HUDEP-2 (cell line): ENCODE results near the gene ENTPD5.
A peak's percentile ranks its signal among the peaks of the same experiment; 100 is the strongest.
"Not testable (repeated sequence)": the region's sequence is repeated elsewhere in the genome, so short reads cannot be mapped to it uniquely, and the experiment has no call there.

ENCODE experiments used
- DNase-seq, 76 experiments: peaks; one replicate each; lab custom pipeline; 2025; ENCODE audit not compliant: unreplicated experiment in 76 of 76; lab: John Stamatoyannopoulos, UW

Gene ENTPD5

GRCh38 chr14:74008843-74009499, 10.1 kb downstream of the ENTPD5 start:
- no peak for DNase-seq

- DNase-seq: not testable (repeated sequence)
These were observed 13.4 kb downstream of the ENTPD5 start for GRCh38 chr14:74005664-74006063.

DNA sequence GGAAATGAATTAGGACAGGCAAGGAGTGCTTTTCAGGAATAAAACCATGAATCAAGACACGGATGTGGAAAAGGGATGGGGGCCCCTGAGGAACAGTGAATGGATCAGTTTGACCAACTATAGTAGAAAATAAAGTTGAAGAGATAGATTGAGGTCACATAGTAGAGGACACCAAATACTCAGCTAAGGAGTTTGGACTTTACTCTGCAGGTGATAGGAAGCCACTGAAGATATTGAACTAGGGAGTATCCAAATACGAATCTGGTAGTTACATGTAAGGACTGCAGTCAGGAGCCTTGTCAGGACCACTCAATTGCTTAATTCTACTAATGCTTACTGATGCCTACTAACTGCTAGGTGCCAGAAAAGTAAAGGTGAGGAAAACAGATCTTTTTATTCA, 20.4 kb downstream of the ENTPD5 start:
- no peak for DNase-seq

DNA sequence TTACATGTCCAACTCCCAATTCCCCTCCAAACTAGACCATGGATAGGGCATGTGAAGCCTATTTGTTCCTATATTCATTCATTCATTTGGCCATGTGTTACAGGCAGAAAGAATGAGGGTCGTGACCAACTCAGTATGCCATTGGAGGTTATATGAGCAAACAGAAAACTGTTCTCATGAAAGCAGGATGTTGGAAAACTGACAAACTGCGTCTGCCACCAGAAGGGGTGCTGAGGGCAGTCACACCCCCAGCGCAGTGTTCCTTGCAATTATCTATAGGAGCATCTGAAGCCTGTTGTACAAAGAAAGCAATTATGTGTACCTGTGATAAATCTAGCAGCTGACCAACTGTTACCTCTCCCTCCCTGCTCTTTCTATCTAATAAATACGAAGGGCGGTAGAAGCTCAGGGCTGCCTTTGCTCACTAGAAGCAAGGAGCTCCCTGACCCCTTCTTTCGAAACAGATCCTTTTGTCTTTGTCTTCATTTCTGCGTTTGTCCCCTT, 21.1 kb downstream of the ENTPD5 start:
- peak in 1 of 76 experiments; percentile 17 for DNase-seq

DNA sequence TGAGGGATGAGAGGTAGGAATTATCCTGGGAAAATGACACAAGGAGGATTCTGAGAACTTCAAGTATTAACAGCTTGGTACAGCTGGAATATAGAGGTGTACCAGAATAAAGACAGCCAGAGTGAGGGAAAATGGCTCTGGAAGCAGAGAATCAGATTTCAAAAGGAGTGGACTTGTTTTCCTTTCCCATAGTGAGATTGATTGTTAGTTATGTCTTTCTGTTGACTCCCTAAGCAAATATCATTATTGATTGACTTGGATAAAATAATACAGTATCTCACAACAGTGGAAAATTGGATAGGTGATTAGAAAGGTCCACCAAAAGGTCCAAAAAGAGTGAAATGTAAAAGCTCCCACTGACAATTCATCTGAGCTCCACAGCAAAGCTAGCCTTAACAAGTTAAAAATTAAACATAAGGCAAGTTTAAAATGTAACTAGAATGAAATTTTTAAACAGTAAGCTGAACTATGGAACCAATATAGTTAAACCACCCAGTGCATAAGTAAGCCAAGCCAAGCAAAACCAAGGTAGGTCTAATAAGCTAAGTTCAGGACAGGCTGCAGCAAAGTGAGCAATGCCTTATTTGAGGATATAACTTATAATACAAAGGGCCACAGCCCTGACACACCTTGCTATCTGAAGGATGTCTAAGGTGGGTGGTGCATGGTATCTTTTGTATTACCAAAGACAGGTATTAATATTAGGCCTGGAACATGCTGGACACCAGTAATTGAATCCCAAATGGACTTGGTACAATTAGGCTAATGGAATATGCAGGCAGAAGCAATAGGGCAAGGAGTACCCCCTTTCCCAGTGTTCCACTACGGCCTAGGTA, 21.8 kb downstream of the ENTPD5 start:
- no peak for DNase-seq

DNA sequence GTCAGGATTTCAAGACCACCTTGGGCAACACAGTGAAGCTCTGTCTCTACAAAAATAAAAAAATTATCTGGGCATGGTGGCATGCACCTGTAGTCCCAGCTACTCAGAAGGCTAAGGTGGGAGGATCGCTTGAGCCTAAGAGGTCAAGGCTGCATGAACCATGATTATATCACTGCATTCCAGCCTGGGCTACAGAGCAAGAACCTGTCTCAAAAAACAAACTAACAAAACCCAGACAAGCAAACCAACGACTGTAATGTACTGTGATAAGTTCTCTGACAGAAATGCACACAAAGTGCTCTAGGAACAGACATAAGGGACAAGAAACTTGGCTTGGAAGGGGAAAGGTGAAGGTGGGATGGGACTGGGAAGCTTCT, 22.4 kb downstream of the ENTPD5 start:
- no peak for DNase-seq

- DNase-seq: no peak
These were observed 23.1 kb downstream of the ENTPD5 start for GRCh38 chr14:73995977-73996378.

GRCh38 chr14:73994926-73995325, 24.2 kb downstream of the ENTPD5 start:
- DNase-seq: not testable (repeated sequence)

GRCh38 chr14:73991092-73991491, 28.0 kb downstream of the ENTPD5 start:
- no peak for DNase-seq

GRCh38 chr14:73988656-73989055, 30.4 kb downstream of the ENTPD5 start:
- DNase-seq: not testable (repeated sequence)

- no peak for DNase-seq
These were observed 31.0 kb downstream of the ENTPD5 start for GRCh38 chr14:73988065-73988464.

DNA sequence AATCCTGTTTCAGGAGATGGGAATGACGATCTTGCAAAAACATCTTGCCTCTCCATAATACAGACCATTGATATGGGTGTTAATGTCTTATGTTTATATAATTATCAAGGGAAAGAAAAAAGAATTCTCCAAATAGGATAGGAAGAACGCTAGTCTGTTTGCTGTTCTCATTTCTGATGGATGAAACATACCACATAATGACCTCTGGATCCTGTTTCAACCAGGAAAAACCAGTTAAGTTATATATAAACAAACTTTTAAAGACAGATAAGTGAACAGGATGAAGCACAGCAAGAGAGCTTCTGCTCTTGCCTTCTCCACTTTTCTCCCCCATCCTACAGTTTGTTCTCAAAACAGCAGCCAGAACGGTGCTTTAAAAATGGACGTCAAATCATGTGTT, 41.2 kb downstream of the ENTPD5 start:
- no peak for DNase-seq

- no peak for DNase-seq
These were observed 43.0 kb downstream of the ENTPD5 start for GRCh38 chr14:73976125-73976524.

- peak in 1 of 76 experiments; percentile 2 for DNase-seq
These were observed 45.6 kb downstream of the ENTPD5 start for GRCh38 chr14:73973497-73973896.

- no peak for DNase-seq
These were observed 50.2 kb downstream of the ENTPD5 start for GRCh38 chr14:73968885-73969284.

GRCh38 chr14:73965216-73965615, 53.9 kb downstream of the ENTPD5 start:
- DNase-seq: no peak

DNA sequence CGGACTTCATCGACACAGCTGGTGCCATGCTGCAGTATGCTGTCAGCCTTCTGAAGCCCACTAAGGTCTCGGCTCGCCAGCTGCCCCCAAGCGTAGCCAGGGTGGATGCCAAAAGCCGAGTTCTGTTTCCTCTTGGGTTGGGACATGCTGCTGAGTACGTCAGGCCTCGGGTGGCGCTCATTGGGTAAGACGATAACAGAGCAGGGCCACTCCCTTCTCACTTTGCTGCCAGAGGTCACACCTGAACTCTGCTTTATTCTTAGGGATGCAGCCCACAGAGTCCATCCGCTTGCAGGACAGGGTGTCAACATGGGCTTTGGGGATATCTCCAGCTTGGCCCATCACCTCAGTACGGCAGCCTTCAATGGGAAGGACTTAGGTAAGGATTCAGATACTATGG, 57.9 kb downstream of the ENTPD5 start:
- DNase-seq: no peak

GRCh38 chr14:73958591-73958990, 60.5 kb downstream of the ENTPD5 start:
- DNase-seq: no peak

GRCh38 chr14:73955674-73956073, 63.4 kb downstream of the ENTPD5 start:
- no peak for DNase-seq

DNA sequence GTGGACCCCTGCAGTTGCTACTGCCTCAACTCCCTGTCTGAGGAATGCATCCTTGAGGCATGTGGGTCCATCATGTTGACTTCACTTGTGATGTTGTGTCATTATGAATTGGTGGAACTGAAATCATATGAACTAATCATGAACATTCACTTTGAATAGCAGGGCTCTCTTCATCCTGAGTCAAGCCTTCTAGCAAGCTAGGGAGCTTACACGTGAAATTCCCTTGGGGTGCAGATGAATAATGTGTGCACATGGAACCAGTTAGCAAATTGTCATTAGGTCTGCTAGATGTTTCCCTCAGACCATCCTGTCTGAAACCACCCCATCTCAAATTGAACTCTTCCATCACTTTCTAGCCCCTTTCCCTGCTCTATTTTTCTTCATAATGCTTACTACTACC, 65.4 kb downstream of the ENTPD5 start:
- no peak for DNase-seq

- DNase-seq: peak; percentile 52 to 97 (median 92)
These were observed 69.0 kb downstream of the ENTPD5 start, which contains the start of the genes COQ6 and FAM161B for GRCh38 chr14:73949752-73950734. Gene COQ6, plus strand, starts transcription at chr14:73950302. Its CDS starts 31 bp downstream, at chr14:73950333. Gene FAM161B, minus strand, starts transcription at chr14:73950094. Its CDS starts 68 bp downstream, at chr14:73950026.
